GM19372 (cell line): Measurements from ENCODE around the gene SVEP1.
"Not testable (repeated sequence)": the region's sequence is repeated elsewhere in the genome, so short reads cannot be mapped to it uniquely, and the experiment has no call there.

Experiments
- ATAC-seq: cut with Tn5 transposase; IDR thresholded peaks from one replicate; pipeline ENCODE4 v1.9.1; 2021; ENCODE audit warnings: mild to moderate bottlenecking, low read depth, moderate library complexity; ENCODE audit not compliant: unreplicated experiment

Gene SVEP1

DNA sequence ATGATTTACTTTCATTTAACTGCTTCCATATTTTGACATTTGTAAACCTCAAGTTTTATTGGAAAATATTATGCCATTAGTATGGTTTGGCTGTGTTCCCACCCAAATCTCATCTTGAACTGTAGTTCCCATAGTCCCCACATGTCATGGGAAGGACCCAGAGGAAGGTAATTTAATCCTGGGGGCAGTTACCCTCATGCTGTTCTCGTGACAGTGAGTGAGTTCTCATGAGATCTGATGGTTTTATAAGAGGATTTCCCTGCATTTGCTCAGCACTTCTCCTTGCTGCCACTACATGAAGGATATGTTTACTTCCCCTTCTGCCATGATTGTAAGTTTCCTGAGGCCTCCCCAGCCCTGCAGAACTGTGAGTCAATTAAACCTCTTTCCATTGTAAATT lies 48.3 kb downstream of the SVEP1 start:
- not testable (repeated sequence) for ATAC-seq

DNA sequence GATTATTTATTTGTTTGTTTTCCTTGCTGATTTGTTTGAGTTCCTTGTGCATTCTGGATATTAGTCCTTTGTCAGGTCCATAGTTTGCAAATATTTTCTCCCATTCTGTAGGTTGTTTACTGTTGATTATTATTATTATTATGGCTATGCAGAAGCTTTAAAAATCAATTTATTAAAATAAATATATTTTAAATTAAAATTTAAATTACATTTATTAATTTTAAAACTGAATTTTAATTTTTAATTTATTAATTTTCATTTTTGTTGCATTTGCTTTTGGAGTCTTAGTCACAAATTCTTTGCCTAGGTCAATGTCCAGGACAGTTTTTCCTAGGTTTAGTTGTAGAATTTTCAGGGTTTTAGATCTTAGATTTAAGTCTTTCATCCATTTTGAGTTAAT lies 50.9 kb downstream of the SVEP1 start:
- ATAC-seq = no peak

- no peak for ATAC-seq
Observed at GRCh38 chr9:110526426-110526825, 53.1 kb downstream of the SVEP1 start.

- ATAC-seq = no peak
Observed at GRCh38 chr9:110521206-110521605, 58.3 kb downstream of the SVEP1 start.

GRCh38 chr9:110520120-110520701 lies 59.3 kb downstream of the SVEP1 start:
- ATAC-seq = no peak

DNA sequence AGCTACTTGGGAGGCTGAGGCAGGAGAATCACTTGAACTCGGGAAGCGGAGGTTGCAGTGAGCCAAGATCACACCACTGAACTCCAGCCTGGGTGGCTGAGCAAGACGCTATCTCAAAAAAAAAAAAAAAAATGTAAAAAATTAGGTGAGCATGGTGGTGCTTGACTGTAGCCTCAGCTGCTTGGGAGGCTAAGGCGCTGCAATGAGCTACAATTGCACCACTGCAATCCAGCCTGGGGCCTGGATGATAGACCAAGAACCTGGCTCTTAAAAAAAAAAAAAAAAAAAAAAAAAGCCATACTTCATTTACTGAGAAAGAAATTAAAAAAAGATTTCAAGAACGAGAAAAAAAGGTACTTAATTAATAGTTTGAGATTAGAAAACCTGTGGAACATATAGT lies 62.1 kb downstream of the SVEP1 start:
- no peak for ATAC-seq

DNA sequence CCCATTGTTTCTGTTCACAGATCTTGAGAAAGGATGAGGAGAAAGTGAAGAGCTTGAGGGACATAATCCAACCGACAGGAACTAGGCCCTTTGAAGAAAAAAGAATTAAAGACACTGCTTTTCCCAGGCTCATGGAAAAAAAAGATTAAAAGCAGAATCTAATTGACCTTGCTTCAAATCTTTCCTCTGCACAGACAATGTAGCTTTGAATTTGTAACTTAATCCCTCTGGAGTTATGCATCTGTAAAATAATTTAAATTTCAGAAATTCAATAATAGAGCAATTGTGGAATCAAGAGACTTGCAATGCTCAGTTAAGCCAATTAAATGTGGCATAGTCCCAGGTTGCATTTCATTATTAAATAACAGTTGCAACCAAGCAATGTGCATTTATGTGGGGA lies 64.6 kb downstream of the SVEP1 start:
- ATAC-seq = no peak

- no peak for ATAC-seq
Observed at GRCh38 chr9:110512817-110513216, 66.7 kb downstream of the SVEP1 start.

DNA sequence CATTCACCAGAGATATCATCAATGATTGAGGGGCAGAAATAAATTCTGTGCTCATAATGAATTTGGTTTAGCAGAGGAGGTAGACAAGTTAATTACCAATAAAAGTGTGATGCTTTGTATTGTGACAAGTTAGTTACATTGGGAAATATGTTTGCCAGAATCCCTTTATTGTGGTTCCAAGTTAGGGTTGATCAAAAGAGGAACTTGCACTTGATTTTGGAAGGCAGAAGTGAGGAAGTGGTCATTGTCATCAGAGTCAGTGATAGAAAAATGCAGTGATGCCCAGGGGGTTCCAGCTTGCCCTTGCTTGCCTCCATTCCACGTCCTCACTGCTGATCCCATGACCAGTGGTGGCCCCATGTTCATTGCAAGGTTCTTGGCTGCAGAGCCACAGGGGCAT lies 69.7 kb downstream of the SVEP1 start:
- no peak for ATAC-seq

DNA sequence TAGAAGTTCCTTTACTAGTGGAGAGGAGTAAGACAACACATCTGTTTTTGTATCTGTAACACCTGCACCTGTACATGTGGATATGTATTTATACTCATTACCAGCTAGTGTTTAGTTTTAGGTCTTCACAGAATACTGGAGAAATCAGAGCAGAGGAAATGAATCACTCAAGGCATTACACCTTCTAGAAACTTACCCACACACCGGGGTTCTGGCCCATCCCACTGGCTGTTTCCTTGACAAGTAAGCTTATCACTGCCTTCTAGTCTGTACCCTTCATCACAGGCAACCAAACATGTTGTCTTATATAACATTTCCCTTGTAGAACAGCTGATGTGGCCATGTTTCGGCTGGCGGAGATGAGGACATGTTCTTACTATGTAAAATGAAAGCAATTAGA lies 76.7 kb downstream of the SVEP1 start:
- ATAC-seq = no peak

DNA sequence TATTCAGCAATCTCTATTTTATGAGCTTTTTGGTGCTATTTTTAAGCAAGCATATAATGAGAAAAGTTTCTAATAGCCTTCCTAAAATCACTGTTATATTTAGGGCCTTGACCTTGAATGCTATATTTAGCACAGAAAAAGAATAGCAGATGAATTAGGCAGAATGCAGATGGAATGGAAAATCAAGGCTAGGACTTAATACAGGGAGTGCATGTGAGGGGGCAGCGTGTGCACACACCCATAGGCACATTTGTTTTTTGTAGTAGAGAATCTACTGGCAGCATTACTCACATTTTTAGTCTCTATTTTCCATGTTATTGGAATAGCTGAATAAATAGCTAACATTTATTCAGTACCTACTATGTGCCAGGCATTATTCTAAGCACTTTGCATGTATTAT lies 79.9 kb downstream of the SVEP1 start:
- ATAC-seq = no peak

DNA sequence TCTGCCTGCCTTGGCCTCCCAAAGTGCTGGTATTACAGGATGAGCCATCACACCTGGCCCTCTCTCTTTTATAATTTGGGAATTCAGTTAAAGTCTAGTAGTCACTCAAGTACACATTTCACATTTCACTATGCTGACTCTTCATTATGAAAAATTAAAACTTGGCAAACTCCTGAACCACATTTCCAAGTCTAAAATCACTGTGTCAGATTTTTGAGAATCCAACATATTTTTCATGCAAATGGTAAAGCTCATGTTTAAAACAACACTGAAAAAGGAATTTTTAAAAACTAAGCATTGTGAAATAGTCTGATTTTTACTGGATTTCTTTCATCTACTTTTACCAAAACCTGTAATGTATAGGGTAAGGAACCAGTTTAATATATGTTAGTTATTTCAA lies 92.3 kb downstream of the SVEP1 start:
- ATAC-seq = no peak

GRCh38 chr9:110486218-110486617 lies 93.3 kb downstream of the SVEP1 start:
- ATAC-seq = no peak

- no peak for ATAC-seq
Observed at GRCh38 chr9:110479481-110479880, 100.1 kb downstream of the SVEP1 start.

DNA sequence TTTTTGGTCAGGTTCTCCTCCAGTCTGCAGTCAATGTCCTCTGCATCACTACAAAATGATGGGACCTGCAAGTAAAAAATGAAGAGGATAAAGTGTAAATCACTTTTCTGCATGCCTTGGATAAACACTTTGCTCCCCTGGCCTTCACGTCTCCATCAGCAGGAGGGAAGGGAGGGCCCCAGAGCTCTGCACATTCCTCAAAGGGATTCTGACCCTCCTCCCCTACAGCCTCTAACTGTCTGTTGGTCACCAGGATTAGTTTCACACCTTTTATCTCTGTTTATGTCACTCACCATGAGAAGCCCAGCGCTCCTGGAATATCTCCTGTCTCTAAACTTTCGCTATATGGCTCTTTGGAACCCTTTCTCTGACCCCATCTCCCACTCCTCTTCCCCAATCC lies 103.3 kb downstream of the SVEP1 start:
- ATAC-seq = no peak

DNA sequence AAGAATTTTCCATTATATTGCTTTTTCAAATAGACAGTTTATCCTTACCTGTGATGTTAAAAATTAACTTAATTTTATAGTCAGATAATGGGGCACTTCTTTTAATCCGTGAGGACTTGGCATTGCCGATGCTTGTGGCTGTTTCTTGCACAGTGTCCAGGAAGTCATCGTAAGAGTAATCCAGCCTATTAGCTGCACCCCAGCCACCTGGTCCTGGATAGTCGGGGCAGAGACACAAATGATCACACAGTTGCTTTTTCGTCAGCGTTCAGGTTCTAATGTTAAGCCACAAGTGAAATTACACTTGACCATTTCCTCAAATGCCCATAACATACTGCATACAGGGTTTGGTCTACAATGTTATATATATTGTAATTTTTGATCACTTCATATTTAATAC lies 107.4 kb downstream of the SVEP1 start:
- ATAC-seq = no peak

DNA sequence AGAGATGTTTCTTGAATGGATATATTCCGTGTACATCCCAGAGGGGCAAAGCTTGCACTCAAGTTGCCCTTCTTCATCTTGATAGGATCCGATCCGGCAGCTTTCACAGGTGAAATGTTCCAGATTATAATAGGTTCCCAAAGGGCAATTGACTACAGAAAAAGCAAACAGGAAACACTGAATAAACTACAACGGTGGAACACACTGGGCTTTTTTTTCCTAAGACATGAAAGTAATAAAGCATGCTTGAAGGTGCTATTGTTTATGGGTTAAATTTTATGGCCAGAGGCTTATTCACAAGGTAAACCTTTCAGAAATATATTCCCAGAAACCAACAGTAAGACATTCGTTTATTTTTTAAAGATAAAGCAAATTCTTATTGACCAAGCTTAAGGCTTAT lies 110.6 kb downstream of the SVEP1 start:
- ATAC-seq = no peak

DNA sequence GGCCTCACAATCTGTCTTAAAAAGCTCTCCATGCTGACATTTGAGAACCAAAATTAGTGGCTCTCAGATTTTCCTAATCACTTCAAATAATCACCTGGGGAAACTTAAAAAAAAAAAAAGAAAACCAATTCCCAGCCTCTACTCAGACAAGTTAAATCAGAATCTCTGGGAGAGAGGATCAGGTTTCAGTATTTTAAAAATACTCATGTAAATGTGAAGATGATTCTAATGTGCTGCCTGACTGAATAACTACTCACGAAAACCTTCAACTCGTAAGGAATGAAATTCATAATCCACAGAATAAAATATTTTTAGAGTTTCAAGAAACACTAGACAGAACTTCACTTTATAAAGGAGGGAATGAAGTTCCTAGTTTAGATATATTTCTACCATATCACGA lies 114.4 kb downstream of the SVEP1 start:
- ATAC-seq = no peak

DNA sequence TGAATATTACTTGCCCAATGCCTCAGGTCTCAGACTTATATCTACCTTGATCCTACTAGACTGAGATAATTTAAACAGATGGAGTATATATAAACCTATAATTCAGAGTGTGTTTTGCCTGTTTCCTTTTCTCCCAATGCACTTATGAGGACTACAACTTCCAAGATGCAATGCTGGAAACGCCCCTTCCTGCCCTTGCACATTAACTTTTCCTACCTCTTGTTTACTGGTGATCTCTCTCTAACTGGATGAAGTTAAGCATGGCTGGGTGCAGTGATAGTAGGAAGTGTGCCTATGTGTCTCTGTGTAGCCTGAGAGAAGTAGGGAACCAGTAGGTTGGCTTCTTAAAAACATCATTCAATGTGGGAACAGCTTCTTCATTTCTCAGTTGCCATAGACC lies 115.2 kb downstream of the SVEP1 start:
- no peak for ATAC-seq

DNA sequence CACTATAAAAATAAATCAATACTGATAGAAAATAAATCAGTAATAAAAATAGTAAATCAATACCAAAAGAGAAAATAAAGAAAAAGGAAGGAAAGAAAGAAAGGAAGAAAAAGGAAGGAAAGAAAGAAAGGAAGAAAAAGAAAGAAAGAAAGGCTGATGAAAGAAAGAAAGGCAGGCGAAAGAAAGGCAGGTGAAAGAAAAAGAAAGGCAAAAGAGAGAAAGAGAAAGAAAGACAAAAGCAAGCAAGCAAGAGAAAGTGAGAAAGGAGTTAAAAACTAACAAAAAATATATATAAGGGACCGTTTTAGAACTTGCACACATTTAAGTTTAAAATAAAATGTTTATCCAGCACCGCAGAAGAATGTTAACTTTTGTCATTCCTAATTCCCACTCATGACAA lies 116.0 kb downstream of the SVEP1 start:
- ATAC-seq = no peak

- no peak for ATAC-seq
Observed at GRCh38 chr9:110457245-110457644, 122.3 kb downstream of the SVEP1 start.

- ATAC-seq = no peak
Observed at GRCh38 chr9:110456681-110457080, 122.9 kb downstream of the SVEP1 start.

DNA sequence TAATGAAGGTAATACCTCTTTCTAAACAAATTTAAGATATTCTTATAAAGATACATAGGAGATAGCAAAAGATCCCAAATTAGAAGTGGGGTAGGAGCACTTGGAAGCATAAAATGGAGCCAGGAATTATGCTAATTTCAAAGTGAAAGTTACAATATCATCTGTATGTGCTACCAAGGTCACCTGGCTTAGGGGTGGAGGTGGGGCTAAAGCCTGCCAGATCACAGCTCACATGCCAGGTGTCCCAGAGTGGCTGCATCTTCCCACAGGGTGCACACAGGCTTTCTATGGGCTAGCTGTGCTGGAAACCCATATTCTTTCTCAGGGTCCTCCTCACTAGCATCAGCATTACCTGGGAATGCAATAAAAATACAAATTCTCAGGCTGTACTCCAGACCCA lies 123.7 kb downstream of the SVEP1 start:
- ATAC-seq = no peak
